ENCODE data around the gene KNL1. TPM values are rescaled to one million over a fixed set of nuclear protein-coding genes. Genes with fewer than 3 reads are reported as not detected.
"Not testable (repeated sequence)": the region's sequence is repeated elsewhere in the genome, so short reads cannot be mapped to it uniquely, and the experiment has no call there.

KNL1 gene
- total RNA-seq, 1 experiment from 2014 or later, result 40.3 TPM

DNA sequence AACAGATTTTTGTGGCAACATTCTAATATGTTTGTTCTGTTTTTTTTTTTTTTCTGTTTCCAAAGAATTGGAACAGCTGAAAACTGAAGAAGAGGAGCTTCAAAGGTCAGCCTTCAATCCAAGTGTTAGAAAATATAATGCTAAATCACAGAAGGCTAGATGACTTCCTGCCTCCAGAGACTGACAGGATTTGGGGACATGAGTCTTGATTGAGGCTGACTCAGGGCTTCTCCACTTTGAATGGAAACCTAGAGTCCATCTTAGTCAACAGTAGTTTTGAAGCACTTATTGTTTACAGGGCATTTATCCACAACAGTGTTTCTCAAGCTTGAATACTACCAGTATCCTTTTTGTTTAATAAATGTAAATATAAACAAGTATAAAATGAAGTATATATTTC, 56.4 kb downstream of the KNL1 start:
- Histone ChIP-seq H3K9me3 (ENCODE audit: low read depth, low read length, poor library complexity, severe bottlenecking) (no peaks in the 10 kb centered on the region), H3K36me3 (ENCODE audit: insufficient read depth, low read length, poor library complexity, severe bottlenecking) (peaks cover 33% of the 10 kb centered on the region), H3K27ac (ENCODE audit: low read depth, low read length, poor library complexity, severe bottlenecking) (no peak overlapping the region), H3K27me3 (replicated peaks; ENCODE audit: insufficient read depth, low read depth, low read length, poor library complexity) (no peaks in the 10 kb centered on the region), H3K4me3 (ENCODE audit: low read depth, low read length, poor library complexity, severe bottlenecking) (no peak overlapping the region), H3K4me1 (ENCODE audit: insufficient read depth, low read length, poor library complexity, severe bottlenecking) (no peaks in the 10 kb centered on the region)
- ChIA-PET POLR2A (ENCODE audit: low non-redundant PET) (interaction anchor here (0.6 to 0.7 kb wide), 3 partner anchors 19 to 144 kb away, joined by 3 to 7 read pairs (median 6); no protein-coding TSS in a partner anchor), CTCF (no interaction called here)
- intact Hi-C loops (cut with micrococcal nuclease; ENCODE audit: unreplicated experiment), result no loop called here
- DNase-seq (ENCODE audit: low spot score), result no peak
- TF ChIP-seq, protein P1, sequence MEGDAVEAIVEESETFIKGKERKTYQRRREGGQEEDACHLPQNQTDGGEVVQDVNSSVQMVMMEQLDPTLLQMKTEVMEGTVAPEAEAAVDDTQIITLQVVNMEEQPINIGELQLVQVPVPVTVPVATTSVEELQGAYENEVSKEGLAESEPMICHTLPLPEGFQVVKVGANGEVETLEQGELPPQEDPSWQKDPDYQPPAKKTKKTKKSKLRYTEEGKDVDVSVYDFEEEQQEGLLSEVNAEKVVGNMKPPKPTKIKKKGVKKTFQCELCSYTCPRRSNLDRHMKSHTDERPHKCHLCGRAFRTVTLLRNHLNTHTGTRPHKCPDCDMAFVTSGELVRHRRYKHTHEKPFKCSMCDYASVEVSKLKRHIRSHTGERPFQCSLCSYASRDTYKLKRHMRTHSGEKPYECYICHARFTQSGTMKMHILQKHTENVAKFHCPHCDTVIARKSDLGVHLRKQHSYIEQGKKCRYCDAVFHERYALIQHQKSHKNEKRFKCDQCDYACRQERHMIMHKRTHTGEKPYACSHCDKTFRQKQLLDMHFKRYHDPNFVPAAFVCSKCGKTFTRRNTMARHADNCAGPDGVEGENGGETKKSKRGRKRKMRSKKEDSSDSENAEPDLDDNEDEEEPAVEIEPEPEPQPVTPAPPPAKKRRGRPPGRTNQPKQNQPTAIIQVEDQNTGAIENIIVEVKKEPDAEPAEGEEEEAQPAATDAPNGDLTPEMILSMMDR (conservative IDR thresholded peaks at IDR 0.05; ENCODE audit: low read depth, low read length), result no peak
- no peak for TF ChIP-seq EZH2 (IDR thresholded peaks at IDR 0.05; ENCODE audit: borderline replicate concordance, low read depth, low read length, poor library complexity, severe bottlenecking)
- BruUV-seq (replicated peaks), result no TSS peak

DNA sequence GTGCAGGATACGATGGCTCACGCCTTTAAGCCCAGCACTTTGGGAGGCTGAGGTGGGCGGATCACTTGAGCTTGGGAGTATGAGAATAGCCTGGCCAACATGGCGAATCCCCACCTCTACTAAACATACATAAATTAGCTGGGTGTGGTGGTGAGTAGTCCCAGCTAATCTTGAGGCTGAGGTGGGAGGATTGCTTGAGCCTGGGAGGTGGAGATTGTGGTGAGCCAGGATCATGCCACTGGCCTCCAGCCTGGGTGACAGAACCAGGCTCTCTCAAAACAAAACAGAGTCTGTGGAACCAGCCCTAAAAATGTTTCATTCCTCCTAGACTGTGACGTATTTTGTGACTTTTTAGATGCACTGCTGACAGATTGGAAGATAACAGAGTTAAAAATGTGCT, 66.6 kb downstream of the KNL1 start:
- H3K27me3 ChIP-seq (replicated peaks; ENCODE audit: insufficient read depth, low read depth, low read length, poor library complexity), result no peaks in the 10 kb centered on the region
- H3K9me3 ChIP-seq (ENCODE audit: low read depth, low read length, poor library complexity, severe bottlenecking), result no peaks in the 10 kb centered on the region
- no TSS peak for BruUV-seq (replicated peaks)
- intact Hi-C loops (cut with micrococcal nuclease; ENCODE audit: unreplicated experiment), result no loop called here
- no peaks in the 10 kb centered on the region for H3K4me1 ChIP-seq (ENCODE audit: insufficient read depth, low read length, poor library complexity, severe bottlenecking)
- TF ChIP-seq, protein P1 (conservative IDR thresholded peaks at IDR 0.05; ENCODE audit: low read depth, low read length), result no peak
- TF ChIP-seq EZH2 (IDR thresholded peaks at IDR 0.05; ENCODE audit: borderline replicate concordance, low read depth, low read length, poor library complexity, severe bottlenecking), result no peak
- peaks cover 16% of the 10 kb centered on the region for H3K36me3 ChIP-seq (ENCODE audit: insufficient read depth, low read length, poor library complexity, severe bottlenecking)
- no peak overlapping the region for H3K4me3 ChIP-seq (ENCODE audit: low read depth, low read length, poor library complexity, severe bottlenecking)
- ChIA-PET CTCF (no interaction called here), POLR2A (ENCODE audit: low non-redundant PET) (no interaction called here)
- no peak for DNase-seq (ENCODE audit: low spot score)
- H3K27ac ChIP-seq (ENCODE audit: low read depth, low read length, poor library complexity, severe bottlenecking), result no peak overlapping the region

DNA sequence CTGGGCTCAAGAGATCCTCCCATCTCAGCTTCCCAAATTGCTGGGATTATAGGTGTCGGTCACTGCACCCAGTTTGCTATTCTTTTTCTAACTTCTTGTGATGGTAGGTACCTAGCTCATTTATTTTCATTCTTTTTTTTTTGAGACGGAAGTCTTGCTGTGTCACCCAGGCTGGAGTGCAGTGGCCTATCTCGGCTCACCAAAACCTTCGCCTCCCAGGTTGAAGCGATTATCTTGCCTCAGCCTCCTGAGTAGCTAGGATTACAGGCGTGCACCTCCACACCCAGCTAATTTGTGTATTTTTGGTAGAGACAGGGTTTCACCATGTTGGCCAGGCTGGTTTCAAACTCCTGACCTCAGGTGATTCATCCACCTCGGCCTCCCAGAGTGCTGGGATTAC, 70.9 kb downstream of the KNL1 start:
- peaks cover 7% of the 10 kb centered on the region for H3K36me3 ChIP-seq (ENCODE audit: insufficient read depth, low read length, poor library complexity, severe bottlenecking)
- DNase-seq (ENCODE audit: low spot score), result no peak
- H3K27ac ChIP-seq (ENCODE audit: low read depth, low read length, poor library complexity, severe bottlenecking), result no peak overlapping the region
- H3K4me3 ChIP-seq (ENCODE audit: low read depth, low read length, poor library complexity, severe bottlenecking), result no peak overlapping the region
- intact Hi-C loops (cut with micrococcal nuclease; ENCODE audit: unreplicated experiment), result no loop called here
- POLR2A ChIA-PET (ENCODE audit: low non-redundant PET), result no interaction called here
- no peaks in the 10 kb centered on the region for H3K4me1 ChIP-seq (ENCODE audit: insufficient read depth, low read length, poor library complexity, severe bottlenecking)
- no TSS peak for BruUV-seq (replicated peaks)
- no peaks in the 10 kb centered on the region for H3K27me3 ChIP-seq (replicated peaks; ENCODE audit: insufficient read depth, low read depth, low read length, poor library complexity)
- CTCF ChIA-PET, result interaction anchor here (0.6 kb wide), 1 partner anchor 14 kb away, joined by 3 read pairs; no protein-coding TSS in a partner anchor
- TF ChIP-seq, protein P1 (conservative IDR thresholded peaks at IDR 0.05; ENCODE audit: low read depth, low read length), result no peak
- TF ChIP-seq EZH2 (IDR thresholded peaks at IDR 0.05; ENCODE audit: borderline replicate concordance, low read depth, low read length, poor library complexity, severe bottlenecking), result no peak
- H3K9me3 ChIP-seq (ENCODE audit: low read depth, low read length, poor library complexity, severe bottlenecking), result no peaks in the 10 kb centered on the region

DNA sequence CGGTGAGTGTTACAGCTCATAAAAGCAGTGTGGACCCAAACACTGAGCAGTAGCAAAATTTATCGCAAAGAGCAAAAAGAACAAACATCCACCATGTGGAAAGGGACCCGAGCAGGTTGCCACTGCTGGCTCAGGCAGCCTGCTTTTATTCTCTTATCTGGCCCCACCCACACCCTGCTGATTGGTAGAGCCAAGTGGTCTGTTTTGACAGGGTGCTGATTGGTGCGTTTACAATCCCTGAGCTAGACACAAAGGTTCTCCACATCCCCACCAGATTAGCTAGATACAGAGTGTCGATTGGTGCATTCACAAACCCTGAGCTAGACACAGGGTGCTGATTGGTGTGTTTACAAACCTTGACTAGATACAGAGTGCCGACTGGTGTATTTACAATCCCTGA, 82.2 kb downstream of the KNL1 start:
- H3K36me3 ChIP-seq (ENCODE audit: insufficient read depth, low read length, poor library complexity, severe bottlenecking); H3K4me3 ChIP-seq (ENCODE audit: low read depth, low read length, poor library complexity, severe bottlenecking); DNase-seq (ENCODE audit: low spot score); H3K27me3 ChIP-seq (replicated peaks; ENCODE audit: insufficient read depth, low read depth, low read length, poor library complexity); CTCF ChIA-PET; H3K9me3 ChIP-seq (ENCODE audit: low read depth, low read length, poor library complexity, severe bottlenecking); POLR2A ChIA-PET (ENCODE audit: low non-redundant PET); H3K4me1 ChIP-seq (ENCODE audit: insufficient read depth, low read length, poor library complexity, severe bottlenecking); H3K27ac ChIP-seq (ENCODE audit: low read depth, low read length, poor library complexity, severe bottlenecking); BruUV-seq (replicated peaks); intact Hi-C loops (cut with micrococcal nuclease; ENCODE audit: unreplicated experiment): not testable (repeated sequence)

DNA sequence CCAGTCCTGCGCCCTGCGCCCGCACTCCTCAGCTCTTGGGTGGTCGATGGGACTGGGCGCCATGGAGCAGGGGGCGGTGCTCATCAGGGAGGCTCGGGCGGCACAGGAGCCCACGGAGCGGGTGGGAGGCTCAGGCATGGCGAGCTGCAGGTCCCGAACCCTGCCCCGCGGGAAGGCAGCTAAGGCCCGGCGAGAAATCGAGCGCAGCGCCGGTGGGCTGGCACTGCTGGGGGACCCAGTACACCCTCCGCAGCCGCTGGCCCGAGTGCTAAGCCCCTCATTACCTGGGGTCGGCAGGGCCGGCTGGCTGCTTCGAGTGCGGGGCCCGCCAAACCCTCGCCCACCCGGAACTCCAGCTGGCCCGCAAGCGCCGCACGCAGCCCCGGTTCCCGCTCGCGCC, 82.9 kb downstream of the KNL1 start:
- DNase-seq (ENCODE audit: low spot score); H3K36me3 ChIP-seq (ENCODE audit: insufficient read depth, low read length, poor library complexity, severe bottlenecking); intact Hi-C loops (cut with micrococcal nuclease; ENCODE audit: unreplicated experiment); H3K9me3 ChIP-seq (ENCODE audit: low read depth, low read length, poor library complexity, severe bottlenecking); H3K27ac ChIP-seq (ENCODE audit: low read depth, low read length, poor library complexity, severe bottlenecking); H3K4me1 ChIP-seq (ENCODE audit: insufficient read depth, low read length, poor library complexity, severe bottlenecking); BruUV-seq (replicated peaks); CTCF ChIA-PET; H3K4me3 ChIP-seq (ENCODE audit: low read depth, low read length, poor library complexity, severe bottlenecking); POLR2A ChIA-PET (ENCODE audit: low non-redundant PET); H3K27me3 ChIP-seq (replicated peaks; ENCODE audit: insufficient read depth, low read depth, low read length, poor library complexity): not testable (repeated sequence)
